HG03354 (cell line): ENCODE data around the gene PDZRN3.

Experiments used
- ATAC-seq: cut with Tn5 transposase; IDR thresholded peaks from one replicate; pipeline ENCODE4 v1.9.1; 2021; ENCODE audit warnings: mild to moderate bottlenecking; ENCODE audit not compliant: unreplicated experiment, poor library complexity, severe bottlenecking

Gene PDZRN3

DNA sequence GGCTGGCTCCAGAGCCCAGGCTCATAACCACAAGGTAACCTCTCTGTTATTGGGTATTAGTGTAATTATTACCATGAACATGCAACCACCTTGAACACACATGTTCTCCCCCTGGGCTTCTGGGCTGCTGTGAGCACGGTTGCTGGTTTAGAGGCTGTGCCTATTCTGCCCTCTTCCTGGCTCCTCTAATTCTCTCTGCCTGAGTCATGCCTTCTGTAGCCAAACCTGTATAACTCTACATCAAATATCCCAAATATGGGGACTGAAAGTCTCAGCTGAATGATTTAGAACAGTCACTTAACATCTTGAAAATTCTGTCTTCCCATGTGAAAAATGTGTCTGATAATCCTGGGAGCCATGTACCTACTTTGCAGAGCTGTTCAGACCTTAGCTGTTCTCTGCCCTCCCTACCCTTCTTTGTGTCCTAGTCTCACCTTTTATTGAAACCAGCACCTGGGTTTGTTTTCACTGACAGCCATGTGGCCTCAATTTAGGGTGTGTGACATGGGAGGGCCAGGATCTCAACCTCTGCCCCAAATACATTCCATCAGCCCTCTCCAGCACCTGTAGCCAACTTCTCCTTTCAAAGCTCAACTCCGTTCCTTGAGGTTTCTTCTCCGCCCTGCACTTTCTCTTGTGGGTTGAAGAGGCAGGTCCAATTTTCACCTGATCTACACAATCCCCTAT lies 60.7 kb downstream of the PDZRN3 start:
- no peak for ATAC-seq

DNA sequence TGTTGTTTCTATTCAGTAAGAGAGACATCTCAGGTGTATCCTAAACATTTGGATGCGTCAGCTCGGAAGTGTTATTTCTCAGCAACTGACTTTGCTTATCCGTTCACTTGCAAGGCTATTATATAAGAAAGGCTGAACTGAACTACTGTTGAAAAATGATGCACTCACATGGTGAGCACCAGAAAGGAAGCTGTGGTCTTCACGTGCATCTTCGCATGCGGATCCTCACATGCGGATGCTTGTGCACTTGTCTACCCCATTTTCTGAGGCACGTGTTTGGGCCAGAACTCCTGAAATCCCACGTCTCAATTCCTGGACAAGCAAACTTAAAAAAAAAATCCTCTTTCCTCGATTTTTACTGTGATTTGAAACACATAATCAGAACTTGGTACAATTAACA lies 63.2 kb downstream of the PDZRN3 start:
- ATAC-seq, result no peak

DNA sequence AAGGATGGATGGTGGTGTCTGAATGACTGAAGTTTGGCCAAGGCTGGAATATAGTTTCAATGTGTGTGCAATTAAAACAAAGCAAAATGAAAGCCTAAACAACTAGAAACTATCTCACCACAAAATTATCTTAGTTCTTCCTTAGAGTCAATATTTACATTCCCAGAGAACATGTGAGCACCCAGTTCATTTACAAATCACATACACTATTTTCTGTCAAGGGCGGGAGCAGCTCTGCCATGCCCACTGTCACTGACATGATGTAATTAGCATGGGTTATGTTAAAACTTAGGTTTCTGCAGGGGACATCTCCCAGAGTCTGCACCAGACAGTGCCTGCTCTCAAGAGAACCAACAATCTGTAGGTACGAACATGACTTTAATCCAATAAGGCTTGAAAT lies 65.0 kb downstream of the PDZRN3 start:
- ATAC-seq, result no peak

DNA sequence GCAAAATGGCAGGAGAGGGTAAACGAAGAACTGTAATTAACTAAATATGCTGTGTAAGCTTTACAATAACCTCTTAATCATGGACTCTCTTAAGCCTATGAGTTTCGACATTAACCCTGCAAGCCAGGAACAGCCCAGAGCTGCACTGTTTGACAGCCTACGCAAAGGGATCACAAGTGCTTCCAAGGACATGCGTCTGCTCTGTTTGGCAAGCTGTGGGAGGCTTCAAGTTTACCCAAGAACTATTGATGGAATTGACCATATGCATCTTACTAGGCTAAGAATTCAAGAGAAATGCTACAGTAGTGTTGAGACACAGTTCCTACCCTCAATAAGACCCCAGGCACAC lies 66.0 kb downstream of the PDZRN3 start:
- ATAC-seq, result no peak

DNA sequence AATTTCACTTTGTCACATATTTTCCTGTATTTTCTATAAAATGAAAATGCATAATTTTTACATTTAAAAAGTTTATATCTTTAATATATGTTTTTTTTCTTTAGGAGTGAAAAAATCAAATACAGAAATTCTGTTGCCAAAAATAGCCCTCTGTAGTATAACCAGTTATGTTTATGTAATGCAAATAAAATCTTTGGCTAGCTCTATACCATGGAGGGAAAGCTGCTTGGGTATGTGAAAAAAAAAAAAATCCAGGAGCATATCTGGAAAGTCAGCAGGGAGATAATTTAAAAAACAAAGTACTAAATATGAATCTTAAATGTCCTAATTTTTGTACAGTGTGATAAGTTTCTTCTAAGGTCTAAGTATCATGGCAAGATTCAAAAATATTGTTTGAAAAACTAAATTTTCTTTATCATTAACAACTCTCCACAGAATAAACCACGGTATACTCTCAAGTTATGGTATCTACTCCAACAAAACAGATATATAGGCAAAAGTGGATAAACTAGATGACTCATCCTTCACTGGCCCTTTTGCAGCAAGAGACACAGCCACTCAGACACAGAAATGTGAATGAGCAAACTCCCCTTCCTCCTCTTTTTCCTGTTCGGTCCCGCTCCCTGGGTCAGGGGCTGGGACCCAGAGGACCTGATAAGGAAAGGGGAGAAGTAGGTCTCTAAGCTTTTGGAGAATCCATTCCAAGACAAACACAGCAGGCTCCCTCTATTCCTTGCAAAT lies 66.6 kb downstream of the PDZRN3 start:
- ATAC-seq, result no peak

DNA sequence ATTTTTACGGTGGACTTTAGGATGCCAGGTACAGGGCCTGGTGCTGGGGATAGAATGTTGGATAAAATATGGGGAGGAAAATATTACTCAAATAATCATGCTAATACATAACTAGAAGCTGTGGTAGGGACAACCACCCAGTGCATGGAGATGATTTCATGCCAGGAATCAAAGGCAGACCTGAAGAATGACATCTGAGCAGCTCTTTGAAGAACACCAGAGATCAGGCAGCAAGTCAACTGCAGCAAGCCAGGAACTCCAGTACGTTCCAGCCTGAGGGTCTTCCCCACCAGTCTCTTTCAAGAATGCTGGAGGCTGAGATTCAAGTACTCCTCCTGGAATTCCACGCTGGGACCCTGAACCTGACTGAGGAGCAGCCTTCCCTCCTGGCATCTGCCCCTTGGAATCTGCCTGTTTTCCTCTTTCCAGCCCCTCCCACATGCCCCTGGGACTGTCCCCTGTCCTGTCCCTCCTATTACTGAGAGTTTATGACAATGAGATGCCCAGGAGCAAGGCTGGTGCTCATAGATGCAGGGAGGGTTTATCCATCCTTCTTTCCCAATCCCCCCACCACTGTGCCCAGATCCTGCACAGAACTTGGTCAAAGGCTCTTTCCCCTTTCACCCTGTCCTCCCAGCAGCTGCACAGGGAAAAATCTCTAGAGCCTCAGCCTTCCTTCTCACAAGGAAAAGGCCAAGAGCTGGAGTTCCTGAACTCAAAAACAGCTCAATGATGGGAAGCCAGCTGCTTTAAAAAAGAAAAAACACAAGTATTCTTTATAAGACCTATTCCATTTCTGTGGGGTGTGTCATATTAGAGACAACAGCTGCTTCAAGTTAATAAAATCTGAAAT lies 68.0 kb downstream of the PDZRN3 start:
- ATAC-seq, result no peak

DNA sequence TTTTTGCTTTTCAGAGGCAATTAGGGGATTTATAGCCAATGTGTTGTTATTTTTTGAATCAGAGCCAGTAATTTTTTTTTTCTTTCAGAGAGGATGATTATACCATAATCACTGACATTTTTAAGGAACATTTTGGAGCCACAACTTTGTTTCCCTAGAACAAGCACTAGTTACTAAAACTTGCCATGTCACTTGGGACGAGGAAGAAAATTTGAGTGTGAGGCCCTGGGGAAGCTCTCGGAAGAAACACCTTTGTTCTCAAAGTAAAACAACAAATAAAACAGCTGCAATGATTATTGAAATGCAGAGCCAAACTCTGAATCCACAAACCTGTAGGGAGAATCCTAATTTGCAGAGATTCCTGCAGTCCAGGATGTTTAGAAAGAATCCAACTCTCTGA lies 69.7 kb downstream of the PDZRN3 start:
- no peak for ATAC-seq

DNA sequence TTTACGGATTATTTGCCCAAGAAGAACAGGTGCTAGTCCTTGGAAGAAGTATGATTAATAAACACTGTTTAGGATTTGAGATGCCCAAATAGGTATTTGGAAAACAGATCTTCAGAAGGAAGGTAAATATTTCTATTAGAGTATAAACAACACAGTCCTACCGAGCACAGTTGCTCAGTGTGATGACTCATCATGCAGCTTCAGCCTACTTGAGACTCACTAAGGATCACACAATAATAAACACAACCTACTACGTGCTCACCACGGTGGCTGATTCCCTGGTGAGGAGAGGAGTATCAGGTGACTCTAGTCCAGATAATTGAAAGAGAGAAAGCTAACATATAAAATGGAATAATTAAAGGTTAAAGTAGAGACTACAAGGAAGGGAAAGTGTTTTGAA lies 72.0 kb downstream of the PDZRN3 start:
- no peak for ATAC-seq

DNA sequence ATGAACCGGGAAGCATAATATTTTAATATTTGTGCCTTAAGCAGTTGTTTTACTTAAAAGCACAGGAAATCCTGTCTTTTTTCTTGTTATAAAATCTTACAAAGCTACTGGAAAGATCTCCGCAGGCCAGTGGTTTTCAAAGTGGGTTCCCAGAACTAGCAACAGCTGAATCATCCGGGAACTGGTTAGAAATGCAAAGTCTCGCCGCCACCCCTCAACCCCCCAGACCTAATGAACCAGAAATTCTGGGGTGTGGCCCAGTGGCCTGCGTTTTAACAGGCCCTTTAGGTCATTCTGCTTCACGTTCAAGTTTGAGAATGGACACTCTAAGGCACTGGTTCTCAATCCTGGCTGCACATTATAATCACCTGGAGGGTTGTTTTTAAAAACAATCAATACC lies 74.7 kb downstream of the PDZRN3 start:
- ATAC-seq, result no peak

DNA sequence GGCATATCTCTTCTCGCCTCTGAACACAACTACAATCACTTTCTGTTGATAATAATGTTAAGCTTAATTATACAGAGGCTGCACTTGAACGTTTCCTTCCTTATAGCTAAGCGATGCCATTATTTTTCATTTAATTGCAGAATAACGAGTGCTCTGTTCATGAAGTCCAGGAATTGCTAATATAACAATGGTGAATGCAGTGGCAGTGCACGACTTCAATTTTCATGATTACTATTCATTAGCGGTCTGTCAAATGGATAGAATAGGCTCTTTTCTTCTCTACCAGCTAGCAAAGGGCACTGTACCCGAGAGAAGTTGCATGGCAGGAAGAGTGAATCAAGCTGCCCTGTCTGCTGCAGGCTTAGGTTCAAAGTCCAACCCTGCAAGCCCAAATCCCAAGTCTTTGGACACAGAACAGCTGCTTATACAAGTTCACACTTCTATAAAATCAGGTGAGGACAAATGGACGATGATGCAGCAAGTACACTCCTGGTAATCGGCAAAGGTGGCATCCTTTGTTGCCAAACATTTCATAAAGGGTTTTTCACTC lies 75.6 kb downstream of the PDZRN3 start:
- ATAC-seq, result no peak

DNA sequence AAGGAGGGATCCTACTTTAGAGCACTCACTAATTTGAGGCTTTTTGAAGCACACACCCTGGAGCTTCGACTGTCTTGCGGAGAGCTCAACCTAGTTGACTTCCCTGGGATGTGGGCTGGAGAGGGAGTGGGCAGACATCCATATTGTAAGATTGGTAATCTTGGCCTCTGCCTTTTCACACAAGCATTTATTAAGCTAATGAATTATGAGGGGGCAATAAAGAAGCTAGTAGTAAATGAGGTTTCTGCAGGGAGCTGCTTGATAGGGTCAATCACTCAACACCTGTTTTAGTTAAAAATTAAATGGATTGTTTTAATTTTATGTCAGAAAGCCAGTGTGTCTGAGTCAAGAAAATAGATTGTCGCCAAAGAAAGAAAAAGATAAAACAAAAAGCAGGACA lies 76.3 kb downstream of the PDZRN3 start:
- ATAC-seq, result no peak

DNA sequence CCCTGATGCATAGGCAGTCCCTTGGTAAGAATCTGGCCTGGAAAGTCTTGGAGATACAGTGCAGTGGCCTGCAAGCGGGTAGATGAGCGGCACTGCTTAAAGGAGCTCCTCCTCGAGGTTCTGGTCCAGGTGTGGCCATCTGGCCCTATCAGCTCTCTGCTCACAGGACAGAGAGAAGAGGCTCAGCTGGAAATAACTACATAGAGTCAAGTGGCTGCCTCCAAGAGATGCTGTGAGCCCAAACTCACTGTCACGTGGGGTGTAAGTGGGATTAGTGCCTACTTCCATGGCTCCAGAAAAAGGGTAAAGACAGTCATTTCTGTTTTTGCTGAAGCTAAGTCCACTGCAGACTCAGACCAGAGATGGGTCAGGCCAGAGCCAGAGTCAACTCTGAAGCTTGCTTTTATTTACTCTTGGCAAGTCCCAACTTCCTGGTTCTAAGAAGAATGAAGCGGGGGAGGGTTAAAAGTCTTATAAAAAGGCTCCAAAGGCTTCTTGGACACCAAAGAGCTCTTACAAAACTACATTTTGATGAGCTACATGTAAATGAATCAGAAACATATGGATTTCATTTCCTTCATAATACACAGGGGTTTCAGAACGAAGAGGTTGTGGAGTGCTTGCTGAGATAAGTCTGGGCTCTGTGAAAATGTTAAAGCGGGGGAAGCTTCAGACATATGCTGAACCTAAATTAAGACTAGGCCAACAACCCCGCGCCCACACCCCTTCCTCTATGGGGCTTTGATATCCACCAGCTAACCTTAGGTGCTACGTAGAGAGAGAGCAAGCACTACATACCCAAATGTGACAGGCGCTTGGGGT lies 77.1 kb downstream of the PDZRN3 start:
- no peak for ATAC-seq

DNA sequence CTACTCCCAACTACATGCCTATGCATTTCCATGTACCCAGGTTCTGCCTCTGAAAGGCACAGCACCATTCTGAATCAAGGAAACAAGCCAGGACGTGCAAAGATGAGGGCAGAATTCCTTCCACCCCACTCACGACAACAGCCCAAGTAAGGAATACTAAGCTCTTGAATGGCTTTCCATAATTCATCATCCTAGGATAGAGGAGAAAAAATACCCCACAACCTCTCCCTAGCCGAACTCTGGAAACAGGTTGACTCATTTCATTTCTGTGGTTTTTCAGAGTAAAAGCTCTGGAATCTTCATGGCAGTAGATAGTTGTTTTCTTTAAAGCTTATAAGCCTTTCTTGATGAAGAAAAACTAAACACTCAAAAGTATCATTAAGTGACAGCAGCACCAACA lies 77.8 kb downstream of the PDZRN3 start:
- ATAC-seq, result no peak

DNA sequence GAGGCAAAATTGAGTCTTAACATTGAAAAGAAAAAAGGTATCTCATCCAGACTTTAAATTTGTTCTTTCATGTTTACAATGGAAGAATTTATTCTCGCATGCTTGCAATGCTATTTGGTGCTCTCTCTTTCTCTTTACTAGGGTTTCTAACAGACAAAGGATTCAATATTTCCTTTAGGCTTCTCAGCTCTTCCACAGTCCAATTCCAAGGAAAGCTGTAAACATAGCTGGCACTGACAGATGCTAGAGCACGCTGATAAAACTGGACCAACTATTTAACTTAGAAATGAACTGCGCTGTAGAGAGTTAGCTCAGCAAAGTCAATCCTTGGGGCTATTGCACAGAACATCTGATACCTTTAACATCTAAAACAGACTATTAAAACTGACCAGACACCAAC lies 81.3 kb downstream of the PDZRN3 start:
- ATAC-seq, result no peak

DNA sequence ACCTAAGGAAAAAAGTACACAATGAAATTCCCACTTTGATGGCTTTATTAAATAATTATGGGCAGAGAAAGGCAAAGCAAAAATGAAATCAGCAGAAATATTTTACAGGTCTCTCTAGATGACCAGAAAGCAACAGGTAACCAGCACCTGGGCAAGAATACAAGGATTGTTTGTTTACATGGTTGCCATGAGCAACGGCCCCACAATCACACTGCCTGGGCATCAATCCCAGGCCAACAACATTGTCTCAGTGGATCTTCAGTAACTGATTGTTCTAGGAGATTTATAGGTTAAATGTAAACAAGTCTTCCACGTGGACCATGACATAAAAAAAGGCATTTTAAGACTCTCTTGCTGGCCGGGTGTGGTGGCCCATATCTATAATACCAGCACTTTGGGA lies 82.6 kb downstream of the PDZRN3 start:
- no peak for ATAC-seq

DNA sequence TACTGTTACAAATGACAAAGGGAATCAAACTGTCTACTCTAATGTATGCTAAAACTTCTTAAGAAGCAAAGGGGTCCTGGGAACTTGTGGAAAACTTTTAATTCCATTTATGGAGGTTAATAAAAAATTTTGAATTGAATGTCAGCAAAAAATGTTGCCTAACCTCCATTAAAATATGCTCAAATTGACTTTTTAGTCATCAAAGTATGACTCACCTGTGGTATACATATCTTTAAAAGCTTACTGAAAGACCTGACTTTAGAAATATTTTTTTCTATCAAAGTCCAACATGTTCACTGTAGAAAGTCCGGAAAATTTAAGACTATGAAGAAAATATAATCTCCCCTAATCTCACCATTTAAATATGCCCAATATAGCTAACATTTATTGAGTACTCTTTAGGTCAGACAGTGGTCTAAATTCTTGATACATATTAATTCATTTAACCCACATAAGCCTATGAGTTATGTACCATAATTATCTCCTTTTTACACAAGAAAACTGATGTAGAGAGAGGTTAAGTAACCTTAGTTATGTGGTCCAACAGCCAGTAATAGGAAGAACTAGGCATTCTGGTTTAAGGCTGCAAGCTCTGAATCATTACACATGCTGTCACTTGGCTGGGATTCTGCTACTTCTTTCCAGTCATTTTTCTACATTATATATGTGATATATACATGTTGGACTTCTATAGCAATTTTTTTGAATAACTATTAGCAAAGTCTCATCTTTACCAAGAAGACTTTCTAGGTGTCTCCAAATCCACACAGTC lies 83.6 kb downstream of the PDZRN3 start:
- no peak for ATAC-seq

DNA sequence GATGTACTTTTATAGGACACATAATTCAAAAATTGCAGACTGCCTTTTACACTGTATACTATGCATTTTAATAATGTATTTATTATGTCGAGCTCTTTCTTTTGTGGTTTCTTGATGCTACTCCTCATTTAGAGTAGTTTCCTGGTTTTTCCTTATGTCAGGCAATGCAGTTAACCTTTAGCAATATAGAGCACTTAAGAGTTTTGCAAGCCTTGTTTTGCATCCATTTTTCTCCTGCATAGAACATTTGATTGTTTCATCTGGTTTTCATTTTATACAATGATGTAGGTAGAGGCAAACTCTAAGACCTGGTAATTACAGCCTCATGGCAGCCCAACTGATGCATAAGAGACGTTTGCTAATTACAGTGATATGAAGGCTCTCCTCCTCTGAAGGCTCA lies 86.3 kb downstream of the PDZRN3 start:
- no peak for ATAC-seq

DNA sequence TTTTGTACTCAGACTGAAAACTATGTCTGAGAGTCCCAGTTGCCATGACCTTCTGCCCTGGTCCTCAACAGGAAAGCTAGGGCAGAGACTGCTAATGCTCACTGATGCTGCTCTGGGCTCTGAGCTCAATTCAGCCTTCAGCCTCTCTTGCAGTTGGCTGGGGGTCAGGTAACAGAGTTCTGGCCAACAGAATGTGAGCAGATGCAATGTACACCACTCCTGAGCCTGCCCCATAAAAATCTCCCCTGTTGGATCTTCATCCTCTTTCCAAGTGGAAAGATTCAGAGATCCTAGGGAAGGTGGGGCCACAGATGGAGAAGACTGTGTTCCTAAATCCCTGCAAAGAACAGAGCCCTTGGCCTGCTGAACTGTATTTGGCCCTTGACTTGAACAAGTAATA lies 87.8 kb downstream of the PDZRN3 start:
- ATAC-seq, result no peak

DNA sequence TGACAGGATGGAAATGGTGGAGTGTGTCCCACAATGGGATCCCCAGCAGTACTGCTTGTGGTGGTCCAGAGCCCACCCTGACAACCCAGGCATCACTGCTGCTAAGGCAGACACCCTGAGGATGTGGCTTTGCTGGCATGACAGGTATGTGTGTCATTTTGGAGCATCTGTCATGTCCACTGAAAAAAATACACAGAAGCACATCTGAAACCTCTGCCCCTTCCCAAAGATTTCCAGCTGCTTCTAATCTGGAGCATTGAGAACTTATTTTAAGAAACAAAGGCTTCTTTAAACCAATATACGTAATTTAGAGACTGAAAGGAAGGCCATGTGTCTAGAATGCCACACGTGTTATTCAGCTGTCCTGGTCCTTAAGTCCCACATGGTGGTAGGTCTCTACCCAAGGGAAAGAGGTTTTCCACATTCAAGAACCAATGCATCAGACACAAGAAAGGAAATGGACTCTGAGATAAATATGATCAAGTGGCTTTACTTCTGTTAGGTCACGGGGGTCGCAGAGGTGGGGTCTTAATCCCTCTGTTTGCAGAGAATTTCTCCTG lies 88.3 kb downstream of the PDZRN3 start:
- no peak for ATAC-seq
